HG03439 (cell line): Measurements from ENCODE around the gene CSPG5.

Source experiments
- ATAC-seq: cut with Tn5 transposase; IDR thresholded peaks from one replicate; pipeline ENCODE4 v1.9.1; 2021; ENCODE audit warnings: mild to moderate bottlenecking, moderate library complexity; ENCODE audit not compliant: unreplicated experiment

Gene CSPG5, protein sequence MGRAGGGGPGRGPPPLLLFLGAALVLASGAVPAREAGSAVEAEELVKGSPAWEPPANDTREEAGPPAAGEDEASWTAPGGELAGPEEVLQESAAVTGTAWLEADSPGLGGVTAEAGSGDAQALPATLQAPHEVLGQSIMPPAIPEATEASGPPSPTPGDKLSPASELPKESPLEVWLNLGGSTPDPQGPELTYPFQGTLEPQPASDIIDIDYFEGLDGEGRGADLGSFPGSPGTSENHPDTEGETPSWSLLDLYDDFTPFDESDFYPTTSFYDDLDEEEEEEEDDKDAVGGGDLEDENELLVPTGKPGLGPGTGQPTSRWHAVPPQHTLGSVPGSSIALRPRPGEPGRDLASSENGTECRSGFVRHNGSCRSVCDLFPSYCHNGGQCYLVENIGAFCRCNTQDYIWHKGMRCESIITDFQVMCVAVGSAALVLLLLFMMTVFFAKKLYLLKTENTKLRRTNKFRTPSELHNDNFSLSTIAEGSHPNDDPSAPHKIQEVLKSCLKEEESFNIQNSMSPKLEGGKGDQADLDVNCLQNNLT

GRCh38 chr3:47578691-47579632, at the start of gene CSPG5:
CSPG5 (minus strand) TSS chr3:47578865; CDS start chr3:47578693, 172 bp downstream.
- no peak for ATAC-seq

- no peak for ATAC-seq
Measured at GRCh38 chr3:47628426-47628825, 49.8 kb upstream of the CSPG5 start.

DNA sequence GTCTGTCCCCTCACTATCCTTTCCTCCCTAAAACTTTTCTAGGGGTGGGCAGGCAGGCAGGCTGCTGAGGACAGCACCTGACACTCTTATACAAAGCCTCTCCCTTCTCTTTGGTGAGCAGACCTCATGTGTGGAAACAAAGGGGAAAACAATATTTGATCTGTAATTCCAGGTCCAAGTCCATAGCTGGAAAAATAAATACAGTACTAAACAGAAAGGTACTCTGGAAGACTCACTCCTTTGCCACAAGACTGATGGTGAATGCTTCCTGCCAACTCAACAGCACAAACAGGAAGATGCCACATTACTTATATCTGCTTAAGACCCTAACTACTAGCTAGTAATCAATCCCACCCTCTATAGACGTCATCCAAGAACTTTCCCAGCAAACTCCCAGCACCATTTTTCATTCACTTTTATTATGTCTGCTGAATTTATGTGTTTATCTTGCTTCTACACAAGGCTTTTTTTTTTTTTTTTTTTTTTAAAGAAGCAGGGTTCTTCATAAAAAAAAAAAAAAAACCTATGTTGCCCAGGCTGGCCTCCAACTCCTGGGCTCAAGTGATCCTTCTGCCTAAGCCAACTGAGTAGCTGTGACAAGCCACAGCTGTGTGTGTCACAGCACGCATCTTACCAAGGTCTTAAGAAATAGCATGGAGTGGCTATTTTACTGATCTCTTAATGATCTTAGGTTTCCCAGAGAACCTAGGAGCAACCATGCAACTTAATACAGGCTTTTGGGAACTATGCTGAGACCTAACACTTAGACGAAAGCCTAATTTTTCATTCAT, 44.2 kb upstream of the CSPG5 start:
- ATAC-seq = no peak

- ATAC-seq = no peak
Measured at GRCh38 chr3:47617086-47618010, 38.7 kb upstream of the CSPG5 start.

DNA sequence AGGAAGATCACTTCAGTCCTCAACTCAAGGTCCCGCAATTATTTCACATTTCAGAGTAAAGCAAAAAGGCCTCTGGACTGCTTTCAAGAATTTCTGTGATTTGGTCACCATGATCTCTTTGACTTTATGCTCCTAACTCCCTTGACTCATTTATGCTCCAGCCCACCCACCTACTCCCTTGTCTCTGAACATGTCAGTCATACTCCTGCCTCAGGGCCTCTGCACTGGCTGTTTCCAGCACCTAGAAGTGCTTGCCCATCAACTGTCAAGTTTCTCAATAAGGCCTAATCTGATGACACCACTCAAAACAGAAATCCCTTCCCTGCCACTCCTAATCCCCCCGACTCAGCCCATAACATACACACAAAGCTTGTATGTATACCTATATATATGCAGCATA, 36.1 kb upstream of the CSPG5 start:
- no peak for ATAC-seq

DNA sequence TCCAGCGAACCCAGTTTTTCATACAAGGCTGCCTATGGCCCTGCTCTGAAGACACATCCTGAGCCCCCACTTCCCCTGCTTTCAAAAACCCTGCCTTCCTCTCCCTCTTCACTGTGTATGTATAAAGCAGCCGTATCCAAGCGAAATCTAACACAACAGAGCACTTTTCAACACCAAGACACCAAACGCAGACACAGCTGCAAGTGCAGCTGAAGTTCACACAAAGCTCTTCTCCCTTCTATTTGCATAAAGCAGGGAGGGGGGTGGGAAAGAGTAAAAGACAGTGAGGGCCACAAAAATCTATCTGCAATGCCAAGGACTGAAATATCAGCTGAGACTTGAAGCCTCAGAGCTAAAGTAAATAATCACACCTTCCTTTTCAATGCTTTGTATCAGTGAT, 35.1 kb upstream of the CSPG5 start:
- ATAC-seq = no peak

GRCh38 chr3:47612879-47613278, 34.2 kb upstream of the CSPG5 start:
- no peak for ATAC-seq

DNA sequence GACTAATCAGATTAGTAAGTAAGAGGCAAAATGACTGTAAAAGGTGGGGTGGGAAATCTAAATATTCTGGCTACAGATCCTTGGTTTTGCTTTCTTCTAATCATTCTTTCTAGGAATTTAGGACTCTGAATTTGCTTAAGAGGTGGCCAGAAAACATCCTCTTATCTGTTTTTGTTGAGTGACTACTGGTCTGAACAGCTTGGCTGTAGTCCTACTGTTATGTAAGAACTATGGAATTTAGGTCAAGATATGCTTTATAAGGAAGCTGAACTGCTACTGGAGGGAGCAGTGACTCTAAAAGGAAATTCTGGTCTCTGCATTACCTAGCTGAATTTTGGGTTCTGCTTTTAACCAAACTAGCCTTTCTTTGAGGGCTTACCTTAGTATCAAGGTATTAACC, 33.5 kb upstream of the CSPG5 start:
- ATAC-seq = no peak

DNA sequence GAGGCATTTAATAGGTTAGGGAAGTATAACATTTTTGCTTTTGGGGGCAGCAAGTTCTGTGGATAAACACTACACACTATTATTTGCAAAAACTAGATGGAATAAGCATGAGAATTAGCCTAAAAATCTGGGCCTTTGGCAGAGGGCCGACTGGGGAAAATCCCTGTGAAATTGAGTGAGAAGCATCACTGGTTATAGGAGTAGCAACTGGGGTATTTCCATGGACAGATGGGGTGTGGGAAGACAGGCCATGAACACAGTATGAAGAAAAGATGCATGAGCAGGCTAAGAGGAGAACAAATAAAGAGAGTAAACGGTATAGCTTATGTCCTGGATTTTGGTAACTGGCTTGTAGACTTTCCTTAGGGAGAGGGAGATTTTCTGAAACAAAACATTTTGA, 32.9 kb upstream of the CSPG5 start:
- no peak for ATAC-seq

GRCh38 chr3:47610583-47610982, 31.9 kb upstream of the CSPG5 start:
- ATAC-seq = no peak

- ATAC-seq = no peak
Measured at GRCh38 chr3:47607335-47607734, 28.7 kb upstream of the CSPG5 start.

DNA sequence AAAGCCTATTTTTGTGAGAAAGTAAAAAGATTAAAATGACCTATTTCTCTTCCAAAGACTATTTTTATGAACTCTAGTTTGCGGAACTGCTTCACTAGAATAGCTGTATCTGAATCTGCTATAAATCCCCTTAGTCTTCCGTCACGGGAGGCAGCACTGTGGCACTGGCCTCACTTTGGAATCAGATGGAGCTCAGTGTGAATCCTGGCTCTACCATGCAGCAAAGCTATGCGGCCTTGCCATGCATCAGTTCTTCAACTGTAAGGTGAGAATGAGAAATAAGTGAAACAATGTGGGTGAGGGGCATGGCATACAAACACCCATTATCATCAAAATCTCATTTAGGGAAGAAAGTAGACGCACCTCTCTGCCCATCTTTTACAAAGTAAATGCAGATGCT, 27.5 kb upstream of the CSPG5 start:
- ATAC-seq = no peak

GRCh38 chr3:47605652-47606051, 27.0 kb upstream of the CSPG5 start:
- ATAC-seq = no peak

- no peak for ATAC-seq
Measured at GRCh38 chr3:47604145-47604544, 25.5 kb upstream of the CSPG5 start.

DNA sequence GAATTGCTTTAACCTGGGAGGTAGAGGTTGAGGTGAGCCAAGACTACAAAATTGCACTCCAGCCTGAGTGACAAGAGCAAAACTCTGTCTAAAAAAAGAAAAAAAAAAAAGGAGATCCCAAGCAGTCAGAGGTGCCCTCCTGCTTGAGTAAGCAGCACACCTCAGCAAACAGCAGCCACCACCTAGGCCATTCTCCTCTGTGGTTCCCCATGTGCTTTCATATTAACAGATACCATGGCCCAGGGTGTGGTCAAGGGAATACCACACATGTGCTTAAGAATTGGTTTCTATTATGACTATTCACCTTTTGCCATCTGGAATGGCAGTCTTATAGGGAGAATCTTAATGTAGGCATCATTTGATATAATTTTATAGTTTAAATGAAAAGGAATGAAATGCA, 24.7 kb upstream of the CSPG5 start:
- ATAC-seq = no peak

GRCh38 chr3:47601281-47601680, 22.6 kb upstream of the CSPG5 start:
- no peak for ATAC-seq

- ATAC-seq = no peak
Measured at GRCh38 chr3:47594792-47595191, 16.1 kb upstream of the CSPG5 start.

- ATAC-seq = no peak
Measured at GRCh38 chr3:47592066-47592795, 13.6 kb upstream of the CSPG5 start.

DNA sequence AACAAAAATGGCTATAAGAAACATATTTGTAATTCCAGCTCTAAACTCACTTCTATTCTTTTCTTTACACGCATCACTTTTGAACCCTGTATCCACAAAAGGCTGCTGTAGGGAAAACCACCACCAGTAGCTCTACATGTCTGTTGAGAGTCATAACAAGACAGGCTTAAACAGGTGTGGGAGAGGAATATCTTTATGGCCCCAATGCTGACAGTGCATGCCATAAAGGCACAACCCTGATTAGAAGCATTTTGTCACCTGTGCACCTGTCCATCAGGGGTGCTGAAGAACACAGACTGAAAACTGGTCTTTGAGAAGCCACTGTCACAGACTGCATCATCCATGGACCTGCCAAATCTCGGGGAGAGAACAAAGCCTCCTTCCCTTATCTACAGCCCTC, 11.6 kb upstream of the CSPG5 start:
- no peak for ATAC-seq
